A673 (cell line): Measurements from ENCODE around the gene BEST2.

Source experiments
- EZH2 ChIP-seq: fragments of 200-600 bp; sonication (generic); IDR thresholded peaks from 2 replicates; pipeline ENCODE4 v1.6.1; 2017; ENCODE audit warnings: borderline replicate concordance, low read depth, mild to moderate bottlenecking, mixed read lengths, antibody characterized with exemption, low read length; ENCODE audit not compliant: poor library complexity, severe bottlenecking
- TF ChIP-seq, protein P1 (sequence below): fragments of 300-800, 200-600 bp; sonication (generic); conservative IDR thresholded peaks from 2 replicates; pipeline ENCODE4 v1.5.1; 2017; ENCODE audit warnings: low read depth, mild to moderate bottlenecking, antibody characterized with exemption, low read length, moderate library complexity, mixed read lengths

DNA sequence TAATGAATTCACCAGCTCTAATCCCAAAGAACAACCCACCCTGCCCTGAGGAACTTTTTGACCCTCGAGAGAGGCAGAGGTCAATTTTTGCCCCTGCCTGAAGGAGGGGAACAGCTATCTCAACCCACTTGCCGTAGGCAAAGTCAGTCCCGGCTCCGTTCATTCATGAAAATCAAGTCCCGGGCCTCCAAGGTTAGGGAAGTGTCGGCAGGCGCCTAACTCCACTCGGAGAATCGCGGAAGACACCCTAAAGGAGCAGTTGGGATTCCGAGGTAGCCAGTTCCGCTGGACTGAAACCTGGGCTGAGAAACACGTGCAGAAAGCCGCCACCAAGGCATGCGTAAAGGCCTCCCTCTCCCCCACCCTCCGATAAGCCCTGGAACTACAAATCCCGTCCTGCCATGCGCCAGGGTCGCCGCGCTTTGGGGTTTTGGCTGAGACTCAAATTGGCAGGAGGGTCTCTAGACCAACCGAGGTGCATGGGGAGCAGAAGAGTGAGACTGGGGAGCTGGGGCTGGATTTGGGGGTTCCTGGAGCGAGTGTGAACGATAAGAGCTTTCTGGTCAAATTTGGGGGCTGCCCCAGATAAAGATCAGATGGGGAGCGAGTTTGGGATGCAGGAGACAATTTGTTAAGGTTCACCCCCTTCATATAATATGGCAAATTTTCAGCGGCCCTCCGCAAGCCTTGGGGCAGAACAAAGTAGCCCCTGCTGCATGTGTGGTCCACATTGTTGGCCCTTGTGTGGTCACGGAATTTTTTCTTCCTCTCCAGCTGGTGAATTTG, 27.8 kb upstream of the BEST2 start, which contains the start of gene TNPO2:
- TF ChIP-seq, protein P1, sequence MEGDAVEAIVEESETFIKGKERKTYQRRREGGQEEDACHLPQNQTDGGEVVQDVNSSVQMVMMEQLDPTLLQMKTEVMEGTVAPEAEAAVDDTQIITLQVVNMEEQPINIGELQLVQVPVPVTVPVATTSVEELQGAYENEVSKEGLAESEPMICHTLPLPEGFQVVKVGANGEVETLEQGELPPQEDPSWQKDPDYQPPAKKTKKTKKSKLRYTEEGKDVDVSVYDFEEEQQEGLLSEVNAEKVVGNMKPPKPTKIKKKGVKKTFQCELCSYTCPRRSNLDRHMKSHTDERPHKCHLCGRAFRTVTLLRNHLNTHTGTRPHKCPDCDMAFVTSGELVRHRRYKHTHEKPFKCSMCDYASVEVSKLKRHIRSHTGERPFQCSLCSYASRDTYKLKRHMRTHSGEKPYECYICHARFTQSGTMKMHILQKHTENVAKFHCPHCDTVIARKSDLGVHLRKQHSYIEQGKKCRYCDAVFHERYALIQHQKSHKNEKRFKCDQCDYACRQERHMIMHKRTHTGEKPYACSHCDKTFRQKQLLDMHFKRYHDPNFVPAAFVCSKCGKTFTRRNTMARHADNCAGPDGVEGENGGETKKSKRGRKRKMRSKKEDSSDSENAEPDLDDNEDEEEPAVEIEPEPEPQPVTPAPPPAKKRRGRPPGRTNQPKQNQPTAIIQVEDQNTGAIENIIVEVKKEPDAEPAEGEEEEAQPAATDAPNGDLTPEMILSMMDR: no peak
- TF ChIP-seq EZH2: no peak
